ENCODE measurements around the gene PNKP. TPM values are rescaled to one million over a fixed set of nuclear protein-coding genes. Genes with fewer than 3 reads are reported as not detected.

PNKP gene
- polyA plus RNA-seq, 2 donors = 27.5 to 65.1 TPM

GRCh38 chr19:49877020-49877878, 9.9 kb upstream of the PNKP start, which contains the start of the genes AKT1S1 and TBC1D17:
AKT1S1 (minus strand) TSS chr19:49877355; CDS start chr19:49873295, 4,060 bp downstream.
TBC1D17 (plus strand) TSS chr19:49877702; CDS start chr19:49877724, 22 bp downstream.
- H3K27me3 ChIP-seq (ENCODE audit: control insufficient read depth in 1 of 2, insufficient read depth in 2 of 2, low read length in 2 of 2) = no peaks in the 10 kb centered on the region
- WGBS, 2 donors = 0% methylated on average over 60 to 61 of the region's 61 CpGs
- H3K9me3 ChIP-seq (ENCODE audit: control insufficient read depth in 2 of 2, insufficient read depth in 1 of 2, low read depth in 1 of 2, low read length in 1 of 2) = no peaks in the 10 kb centered on the region
- peaks cover 2 to 11% of the 10 kb centered on the region in 2 donors for H3K4me1 ChIP-seq (ENCODE audit: control insufficient read depth in 2 of 2, insufficient read depth in 2 of 2, low read length in 1 of 2)
- peak within 1 kb of the TSS; percentile 97 to 100 for H3K27ac ChIP-seq (ENCODE audit: low read depth in 2 of 2, low read length in 1 of 2)
- H3K4me3 ChIP-seq (ENCODE audit: low read depth in 1 of 2, low read length in 2 of 2) = peak within 1 kb of the TSS; percentile 94 to 96
- peaks cover 11 to 31% of the 10 kb centered on the region in 2 donors for H3K36me3 ChIP-seq (ENCODE audit: control insufficient read depth in 2 of 2, insufficient read depth in 2 of 2, low read length in 1 of 2)

GRCh38 chr19:49876422-49877019, 9.1 kb upstream of the PNKP start:
- Histone ChIP-seq H3K4me1 (ENCODE audit: control insufficient read depth in 2 of 2, insufficient read depth in 2 of 2, low read length in 1 of 2) (peaks cover 2 to 11% of the 10 kb centered on the region in 2 donors), H3K36me3 (ENCODE audit: control insufficient read depth in 2 of 2, insufficient read depth in 2 of 2, low read length in 1 of 2) (peaks cover 13 to 26% of the 10 kb centered on the region in 2 donors), H3K9me3 (ENCODE audit: control insufficient read depth in 2 of 2, insufficient read depth in 1 of 2, low read depth in 1 of 2, low read length in 1 of 2) (no peaks in the 10 kb centered on the region), H3K27ac (ENCODE audit: low read depth in 2 of 2, low read length in 1 of 2) (peak overlapping the region; percentile 97 to 100), H3K27me3 (ENCODE audit: control insufficient read depth in 1 of 2, insufficient read depth in 2 of 2, low read length in 2 of 2) (no peaks in the 10 kb centered on the region), H3K4me3 (ENCODE audit: low read depth in 1 of 2, low read length in 2 of 2) (peak overlapping the region; percentile 94 to 96)
- 0 to 1% methylated on average over 46 of the region's 46 CpGs for WGBS, 2 donors

- Histone ChIP-seq H3K27ac (ENCODE audit: low read depth in 2 of 2, low read length in 1 of 2) (peak overlapping the region; percentile 97 to 98), H3K4me3 (ENCODE audit: low read depth in 1 of 2, low read length in 2 of 2) (peak overlapping the region; percentile 94 to 96), H3K9me3 (ENCODE audit: control insufficient read depth in 2 of 2, insufficient read depth in 1 of 2, low read depth in 1 of 2, low read length in 1 of 2) (no peaks in the 10 kb centered on the region), H3K36me3 (ENCODE audit: control insufficient read depth in 2 of 2, insufficient read depth in 2 of 2, low read length in 1 of 2) (peaks cover 15 to 21% of the 10 kb centered on the region in 2 donors), H3K4me1 (ENCODE audit: control insufficient read depth in 2 of 2, insufficient read depth in 2 of 2, low read length in 1 of 2) (peaks cover 2 to 11% of the 10 kb centered on the region in 2 donors), H3K27me3 (ENCODE audit: control insufficient read depth in 1 of 2, insufficient read depth in 2 of 2, low read length in 2 of 2) (no peaks in the 10 kb centered on the region)
- WGBS, 2 donors = 1% methylated on average over 27 to 28 of the region's 28 CpGs
Measured at GRCh38 chr19:49875857-49876421, 8.6 kb upstream of the PNKP start.

GRCh38 chr19:49875177-49875576, 7.8 kb upstream of the PNKP start:
- H3K27me3 ChIP-seq (ENCODE audit: control insufficient read depth in 1 of 2, insufficient read depth in 2 of 2, low read length in 2 of 2) = no peaks in the 10 kb centered on the region
- H3K9me3 ChIP-seq (ENCODE audit: control insufficient read depth in 2 of 2, insufficient read depth in 1 of 2, low read depth in 1 of 2, low read length in 1 of 2) = no peaks in the 10 kb centered on the region
- H3K36me3 ChIP-seq (ENCODE audit: control insufficient read depth in 2 of 2, insufficient read depth in 2 of 2, low read length in 1 of 2) = peaks cover 11 to 13% of the 10 kb centered on the region in 2 donors
- 76 to 84% methylated on average over 4 of the region's 4 CpGs for WGBS, 2 donors
- peak overlapping the region; percentile 94 to 96 for H3K4me3 ChIP-seq (ENCODE audit: low read depth in 1 of 2, low read length in 2 of 2)
- peak overlapping the region in 1 of 2 donors; percentile 98 for H3K27ac ChIP-seq (ENCODE audit: low read depth in 2 of 2, low read length in 1 of 2)
- H3K4me1 ChIP-seq (ENCODE audit: control insufficient read depth in 2 of 2, insufficient read depth in 2 of 2, low read length in 1 of 2) = peaks cover 2 to 15% of the 10 kb centered on the region in 2 donors

GRCh38 chr19:49874503-49875157, 7.3 kb upstream of the PNKP start:
- H3K36me3 ChIP-seq (ENCODE audit: control insufficient read depth in 2 of 2, insufficient read depth in 2 of 2, low read length in 1 of 2) = peaks cover 9 to 11% of the 10 kb centered on the region in 2 donors
- no peak overlapping the region for H3K4me3 ChIP-seq (ENCODE audit: low read depth in 1 of 2, low read length in 2 of 2)
- H3K4me1 ChIP-seq (ENCODE audit: control insufficient read depth in 2 of 2, insufficient read depth in 2 of 2, low read length in 1 of 2) = peaks cover 2 to 19% of the 10 kb centered on the region in 2 donors
- peak overlapping the region in 1 of 2 donors; percentile 98 for H3K27ac ChIP-seq (ENCODE audit: low read depth in 2 of 2, low read length in 1 of 2)
- 80 to 87% methylated on average over 11 of the region's 11 CpGs for WGBS, 2 donors
- no peaks in the 10 kb centered on the region for H3K27me3 ChIP-seq (ENCODE audit: control insufficient read depth in 1 of 2, insufficient read depth in 2 of 2, low read length in 2 of 2)
- no peaks in the 10 kb centered on the region for H3K9me3 ChIP-seq (ENCODE audit: control insufficient read depth in 2 of 2, insufficient read depth in 1 of 2, low read depth in 1 of 2, low read length in 1 of 2)

GRCh38 chr19:49873834-49874233, 6.5 kb upstream of the PNKP start:
- Histone ChIP-seq H3K4me1 (ENCODE audit: control insufficient read depth in 2 of 2, insufficient read depth in 2 of 2, low read length in 1 of 2) (peaks cover 2 to 22% of the 10 kb centered on the region in 2 donors), H3K27ac (ENCODE audit: low read depth in 2 of 2, low read length in 1 of 2) (no peak overlapping the region), H3K9me3 (ENCODE audit: control insufficient read depth in 2 of 2, insufficient read depth in 1 of 2, low read depth in 1 of 2, low read length in 1 of 2) (no peaks in the 10 kb centered on the region), H3K36me3 (ENCODE audit: control insufficient read depth in 2 of 2, insufficient read depth in 2 of 2, low read length in 1 of 2) (peaks cover 9% of the 10 kb centered on the region in 2 donors), H3K4me3 (ENCODE audit: low read depth in 1 of 2, low read length in 2 of 2) (no peak overlapping the region), H3K27me3 (ENCODE audit: control insufficient read depth in 1 of 2, insufficient read depth in 2 of 2, low read length in 2 of 2) (no peaks in the 10 kb centered on the region)
- WGBS, 2 donors = 85% methylated on average over 10 of the region's 10 CpGs

- WGBS, 2 donors = 86 to 91% methylated on average over 22 to 29 of the region's 29 CpGs
Measured at GRCh38 chr19:49873129-49873521, 5.7 kb upstream of the PNKP start.

GRCh38 chr19:49872245-49873128, 5.1 kb upstream of the PNKP start:
- Histone ChIP-seq H3K4me3 (ENCODE audit: low read depth in 1 of 2, low read length in 2 of 2) (no peak overlapping the region), H3K27ac (ENCODE audit: low read depth in 2 of 2, low read length in 1 of 2) (no peak overlapping the region), H3K9me3 (ENCODE audit: control insufficient read depth in 2 of 2, insufficient read depth in 1 of 2, low read depth in 1 of 2, low read length in 1 of 2) (no peaks in the 10 kb centered on the region), H3K4me1 (ENCODE audit: control insufficient read depth in 2 of 2, insufficient read depth in 2 of 2, low read length in 1 of 2) (peaks cover 2 to 19% of the 10 kb centered on the region in 2 donors), H3K36me3 (ENCODE audit: control insufficient read depth in 2 of 2, insufficient read depth in 2 of 2, low read length in 1 of 2) (peaks cover 7 to 9% of the 10 kb centered on the region in 2 donors), H3K27me3 (ENCODE audit: control insufficient read depth in 1 of 2, insufficient read depth in 2 of 2, low read length in 2 of 2) (no peaks in the 10 kb centered on the region)
- 83 to 86% methylated on average over 26 to 27 of the region's 27 CpGs for WGBS, 2 donors

More at GRCh38 chr19:49873129-49873521, 5.7 kb upstream of the PNKP start:
- Histone ChIP-seq H3K27ac (ENCODE audit: low read depth in 2 of 2, low read length in 1 of 2) (no peak overlapping the region), H3K27me3 (ENCODE audit: control insufficient read depth in 1 of 2, insufficient read depth in 2 of 2, low read length in 2 of 2) (no peaks in the 10 kb centered on the region), H3K36me3 (ENCODE audit: control insufficient read depth in 2 of 2, insufficient read depth in 2 of 2, low read length in 1 of 2) (peaks cover 7 to 9% of the 10 kb centered on the region in 2 donors), H3K4me1 (ENCODE audit: control insufficient read depth in 2 of 2, insufficient read depth in 2 of 2, low read length in 1 of 2) (peaks cover 2 to 19% of the 10 kb centered on the region in 2 donors), H3K9me3 (ENCODE audit: control insufficient read depth in 2 of 2, insufficient read depth in 1 of 2, low read depth in 1 of 2, low read length in 1 of 2) (no peaks in the 10 kb centered on the region), H3K4me3 (ENCODE audit: low read depth in 1 of 2, low read length in 2 of 2) (no peak overlapping the region)
